GM08714 (cell line): Measurements from ENCODE around the gene WNT2B.

Source experiments
- H3K4me3 ChIP-seq: fragments of 200-500 bp; sonication (Bioruptor generic); 2 replicates; pipeline ENCODE4 v1.5.1; 2014; ENCODE audit warnings: mild to moderate bottlenecking, low read length, inconsistent platforms
- ZNF274 ChIP-seq: IDR thresholded peaks from 2 replicates; pipeline ENCODE4 v1.6.1; 2012; ENCODE audit warnings: mild to moderate bottlenecking, low read depth, low read length

Gene WNT2B

DNA sequence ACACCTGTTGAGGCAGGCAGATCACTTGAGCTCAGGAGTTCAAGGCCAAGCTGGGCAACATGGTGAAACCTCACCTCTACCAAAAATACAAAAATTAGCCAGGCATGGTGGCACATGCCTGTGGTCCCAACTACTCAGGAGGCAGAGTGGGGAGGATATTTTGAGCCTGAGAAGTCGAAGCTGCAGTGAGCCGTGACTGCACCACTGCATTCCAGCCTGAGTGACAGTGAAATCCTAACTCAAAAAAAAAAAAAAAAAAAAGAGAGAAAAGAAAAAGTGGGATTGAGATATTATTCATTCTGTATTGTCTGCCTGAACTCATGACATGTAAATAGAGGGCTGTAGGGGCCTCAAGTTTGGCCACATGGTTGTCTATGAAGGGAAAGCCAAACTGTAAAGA is 37.3 kb downstream of the WNT2B start:
- no peak for TF ChIP-seq ZNF274
- H3K4me3 ChIP-seq, result no peak overlapping the region

DNA sequence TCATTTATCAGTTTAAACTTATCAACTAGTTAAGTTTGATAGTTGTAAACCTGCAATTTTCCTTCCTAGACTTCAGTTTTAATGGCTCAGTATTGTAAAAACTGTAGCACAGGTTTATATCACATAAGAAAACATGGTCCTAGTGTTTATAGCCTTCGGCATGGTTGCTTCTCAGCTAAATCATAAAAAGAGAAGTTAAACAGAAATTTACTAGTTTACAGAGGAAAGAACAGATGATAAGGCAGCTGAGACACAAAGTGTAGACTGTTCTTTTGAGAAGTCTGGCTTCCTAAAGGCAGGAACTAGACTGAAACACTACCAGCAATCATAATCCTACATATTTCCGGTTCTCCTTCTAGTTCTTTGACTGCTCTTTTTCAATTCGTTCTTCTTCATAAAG is 39.8 kb downstream of the WNT2B start:
- H3K4me3 ChIP-seq, result no peak overlapping the region
- no peak for TF ChIP-seq ZNF274

DNA sequence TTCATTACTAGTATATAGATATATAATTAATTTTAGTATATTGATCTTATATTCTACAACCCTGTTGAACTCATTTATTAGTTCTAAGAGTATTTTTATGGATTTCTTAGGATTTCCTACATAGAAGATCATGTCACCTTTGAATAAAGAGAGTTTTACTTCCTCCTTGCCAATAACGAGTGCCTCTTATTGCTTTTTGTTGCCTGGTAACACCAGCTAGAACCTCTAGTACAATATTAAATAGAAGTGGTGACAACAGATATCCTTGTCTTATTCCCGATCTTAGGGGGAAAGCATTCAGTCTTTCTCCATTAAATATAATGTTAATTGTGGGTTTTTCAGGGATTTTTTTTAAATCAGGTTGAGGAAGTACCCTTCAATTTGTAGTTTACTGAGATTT is 40.8 kb downstream of the WNT2B start:
- no peak for TF ChIP-seq ZNF274
- no peak overlapping the region for H3K4me3 ChIP-seq

DNA sequence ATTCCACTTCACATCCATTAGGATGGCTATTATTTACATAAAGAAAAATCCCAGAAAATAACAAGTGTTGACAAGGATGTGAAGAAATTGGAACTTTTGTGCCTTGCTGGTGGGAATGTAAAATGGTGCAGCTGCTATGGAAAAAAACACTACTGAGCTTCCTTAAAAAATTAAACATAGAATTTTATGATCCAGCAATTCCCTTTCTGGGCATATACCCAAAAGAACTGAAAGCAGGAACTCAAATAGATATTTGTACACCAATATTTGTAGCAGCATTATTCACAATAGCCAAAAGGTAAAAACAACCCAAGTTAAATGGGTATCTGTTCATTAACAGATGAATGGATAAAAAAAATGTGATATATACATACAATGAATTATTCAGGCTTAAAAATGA is 45.6 kb downstream of the WNT2B start:
- TF ChIP-seq ZNF274, result no peak
- H3K4me3 ChIP-seq, result no peak overlapping the region

DNA sequence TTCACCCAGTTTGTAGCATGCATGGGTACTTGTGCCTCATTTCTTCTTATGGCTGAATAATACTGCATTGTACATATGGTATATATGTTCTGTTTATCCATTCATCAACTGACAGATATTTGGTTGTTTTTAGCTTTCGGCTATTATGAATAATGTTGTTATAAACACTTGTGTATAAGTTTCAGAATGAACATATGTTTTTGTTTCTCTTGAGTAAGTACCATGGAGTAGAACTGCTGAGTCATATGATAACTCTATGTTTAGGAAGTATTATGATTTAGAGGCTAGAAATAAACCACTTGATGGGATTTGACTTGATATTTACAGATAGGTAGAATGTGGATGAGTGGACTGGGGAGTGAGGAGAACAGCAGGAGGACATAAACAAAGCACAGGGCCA is 48.6 kb downstream of the WNT2B start:
- H3K4me3 ChIP-seq, result no peak overlapping the region
- no peak for TF ChIP-seq ZNF274

DNA sequence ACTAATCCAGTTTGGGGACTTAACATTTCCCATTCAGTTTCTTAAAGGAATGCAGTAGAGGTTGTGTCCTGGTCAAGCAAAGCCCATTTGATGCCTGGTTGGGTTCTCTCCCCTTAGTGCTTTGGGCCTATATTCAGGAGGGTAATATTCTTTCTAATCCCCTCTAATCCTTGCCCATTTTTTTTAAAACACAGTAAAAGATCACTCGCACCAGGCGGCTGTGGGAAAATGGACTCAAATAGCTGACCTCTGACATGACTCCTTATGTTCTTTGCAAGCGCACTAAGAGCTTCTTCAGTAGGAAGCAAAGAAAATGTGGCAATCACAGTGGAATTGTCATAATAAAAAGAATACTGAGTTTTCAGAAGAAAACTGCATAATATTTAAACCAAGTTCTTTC is 49.9 kb downstream of the WNT2B start:
- no peak overlapping the region for H3K4me3 ChIP-seq
- TF ChIP-seq ZNF274, result no peak

DNA sequence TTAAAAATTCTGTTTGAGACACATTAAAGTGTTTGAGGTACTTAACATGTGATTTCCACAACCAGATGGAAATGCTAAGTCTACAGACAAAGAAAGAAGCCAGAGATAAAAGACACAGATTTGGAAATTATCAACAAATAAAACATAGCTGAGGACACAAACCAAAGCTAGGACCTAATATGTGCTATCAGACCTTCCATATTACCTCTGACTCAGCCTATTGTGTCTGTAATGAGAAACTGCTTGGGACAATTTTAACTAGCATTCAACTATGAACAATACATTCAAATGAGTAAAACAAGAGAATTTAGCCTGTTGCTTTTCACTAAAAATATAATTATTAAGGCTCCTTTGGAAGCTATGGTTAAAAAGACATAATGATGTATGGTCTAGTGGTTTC is 54.6 kb downstream of the WNT2B start:
- TF ChIP-seq ZNF274, result no peak
- no peak overlapping the region for H3K4me3 ChIP-seq

DNA sequence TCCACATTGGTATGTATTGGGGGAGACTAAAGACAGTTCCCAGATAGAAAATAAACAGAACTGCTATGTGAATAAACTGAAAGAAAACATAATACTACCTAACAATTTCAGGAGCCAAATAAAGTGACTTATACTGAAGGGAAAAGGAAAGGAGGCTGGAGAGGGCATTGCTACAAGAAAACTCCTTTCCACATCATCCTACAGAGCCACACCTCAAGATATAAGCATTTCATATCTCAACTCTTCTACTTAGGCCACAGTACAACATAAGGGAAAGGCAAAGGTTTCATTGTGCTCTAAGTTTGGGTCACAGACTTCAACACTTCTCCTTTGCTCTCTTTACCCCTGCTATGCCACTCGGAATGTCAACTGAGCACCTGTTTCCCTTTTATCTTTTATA is 55.3 kb downstream of the WNT2B start:
- TF ChIP-seq ZNF274, result no peak
- no peak overlapping the region for H3K4me3 ChIP-seq

DNA sequence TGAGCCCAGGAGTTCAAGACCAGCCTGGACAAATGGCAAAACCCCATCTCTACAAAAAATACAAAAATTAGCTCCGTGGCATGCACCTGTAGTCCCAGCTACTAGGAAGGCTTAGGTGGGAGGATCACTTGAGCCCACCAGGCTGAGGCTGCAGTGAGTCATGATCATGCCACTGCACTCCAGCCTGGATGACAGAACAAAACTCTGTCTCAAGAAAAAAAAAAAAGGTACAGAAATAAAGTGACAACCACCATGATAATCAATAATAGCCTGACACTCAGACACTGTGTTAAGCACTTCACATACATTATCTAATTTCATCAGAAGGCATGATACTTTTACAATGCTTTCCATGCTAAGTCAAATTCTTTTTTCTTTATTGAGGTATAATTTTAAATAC is 57.0 kb downstream of the WNT2B start:
- TF ChIP-seq ZNF274, result no peak
- no peak overlapping the region for H3K4me3 ChIP-seq

DNA sequence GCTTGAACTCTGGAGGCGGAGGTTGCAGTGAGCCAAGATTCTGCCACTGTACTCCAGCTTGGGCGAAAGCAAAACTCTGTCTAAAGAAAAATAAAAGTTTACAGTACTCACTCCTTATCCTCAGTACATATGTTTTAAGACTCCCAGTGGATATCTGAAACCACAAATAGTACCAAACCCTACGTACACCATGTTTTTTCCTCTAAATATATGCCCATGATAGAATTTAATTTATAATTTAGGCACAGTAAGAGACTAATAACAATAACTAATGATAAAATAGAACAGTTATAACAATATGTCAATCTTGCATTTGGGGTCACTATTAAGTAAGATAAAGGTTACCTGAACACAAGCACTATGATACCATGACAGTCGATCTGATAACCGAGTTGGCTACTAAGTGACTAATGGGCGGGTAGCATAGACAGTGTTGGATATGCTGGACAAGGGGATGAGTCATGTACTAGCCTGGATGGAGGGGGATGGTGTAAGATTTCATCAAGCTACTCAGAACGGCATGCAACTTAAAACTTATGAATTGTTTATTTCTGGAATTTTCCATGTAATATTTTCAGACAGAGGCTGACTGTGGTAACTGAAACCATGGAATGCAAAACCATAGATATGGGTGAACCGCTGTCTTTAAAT is 66.5 kb downstream of the WNT2B start:
- TF ChIP-seq ZNF274, result no peak
- no peak overlapping the region for H3K4me3 ChIP-seq

DNA sequence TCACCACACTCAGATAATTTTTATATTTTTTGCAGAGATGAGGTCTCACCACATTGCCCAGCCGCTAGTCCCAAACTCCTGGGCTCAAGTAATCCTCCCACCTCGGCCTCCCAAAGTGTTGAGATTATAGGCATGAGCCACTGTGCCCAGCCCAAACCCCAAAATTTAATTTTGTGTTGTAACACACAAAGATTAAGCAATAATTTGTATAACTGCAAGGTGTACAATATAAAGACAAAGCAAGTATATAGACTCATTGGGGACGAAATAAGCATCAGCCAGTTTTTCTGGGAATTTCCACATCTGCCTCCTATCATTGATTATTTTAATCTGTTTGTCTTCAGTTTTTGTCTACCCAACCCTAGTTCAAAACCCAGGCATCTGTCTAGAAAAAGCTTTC is 67.5 kb downstream of the WNT2B start:
- H3K4me3 ChIP-seq, result no peak overlapping the region
- TF ChIP-seq ZNF274, result no peak
